Left ventricle myocardium superior (tissue), 1 donor: ENCODE results near the gene SLC8A1. TPM values are rescaled to one million over a fixed set of nuclear protein-coding genes. Genes with fewer than 3 reads are reported as not detected.

Experiments
- ATAC-seq: fragments of 200-7000 bp; cut with Tn5 transposase; one replicate; pipeline ENCODE4 v1.9.1; 2020; ENCODE audit warnings: mild to moderate bottlenecking, moderate library complexity
- DNase-seq: peaks from one replicate; pipeline ENCODE4 v3.0.0-alpha.2; 2020
- intact Hi-C: fragments of 100-400 bp; cut with micrococcal nuclease; formaldehyde crosslinking; loops from one replicate; pipeline ENCODE4 v1.11.0; 2022
- total RNA-seq: library from RNA; stranded (reverse); fragmentation: NEBNext Ultra II Directional; extraction: Animal tissue kit (Norgen Biotek cat#: 25700); gene quantifications from one replicate; pipeline ENCODE4 v1.2.1, GENCODE V29; 2021
- donor health status: DM: no; HTN: yes; CAD: no; lungs with severe emphysema.

The SLC8A1 gene
- total RNA-seq, 1 donor from 2014 or later, result 1,122 TPM

DNA sequence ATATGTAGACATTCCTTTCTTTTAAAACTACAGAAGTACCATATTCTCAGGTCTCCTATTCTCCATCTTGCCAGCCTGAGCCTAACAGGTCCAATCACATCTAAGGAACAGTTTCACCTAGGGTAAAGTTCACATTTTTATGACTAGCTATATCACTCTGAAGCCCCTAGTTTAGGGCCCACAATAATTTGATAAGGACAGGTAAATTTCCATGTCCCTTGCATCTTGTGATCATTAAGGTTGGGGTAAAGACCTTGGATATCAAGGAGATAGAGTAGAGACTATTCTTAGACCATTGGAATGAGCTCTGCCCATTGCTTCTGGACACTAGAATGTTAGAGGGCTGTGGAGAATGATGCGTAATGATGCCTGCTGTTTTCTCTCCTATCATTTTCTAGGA lies 185.7 kb downstream of the SLC8A1 start:
- ATAC-seq (no peak), DNase-seq (no peak)
- intact Hi-C loops, result no loop called here

DNA sequence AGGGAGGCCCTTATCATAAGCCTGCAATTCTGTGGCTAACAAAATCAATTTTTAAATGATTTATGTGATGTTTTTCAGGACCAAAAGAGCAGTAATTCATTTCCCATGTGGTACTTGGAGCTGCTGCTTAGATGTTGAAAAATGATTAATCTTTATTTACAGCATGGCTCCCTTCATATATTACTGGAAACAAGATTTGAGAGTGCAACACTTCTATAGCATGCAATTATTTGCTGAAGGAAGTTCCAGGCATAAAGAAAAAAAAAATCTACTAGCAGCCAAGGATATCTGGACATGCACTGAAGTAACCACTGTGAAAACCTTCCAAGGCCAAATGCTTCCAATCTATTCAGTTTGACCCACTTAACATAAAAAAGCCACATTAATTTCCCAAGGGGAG lies 186.3 kb downstream of the SLC8A1 start:
- no peak for DNase-seq
- no peak for ATAC-seq
- intact Hi-C loops, result no loop called here

DNA sequence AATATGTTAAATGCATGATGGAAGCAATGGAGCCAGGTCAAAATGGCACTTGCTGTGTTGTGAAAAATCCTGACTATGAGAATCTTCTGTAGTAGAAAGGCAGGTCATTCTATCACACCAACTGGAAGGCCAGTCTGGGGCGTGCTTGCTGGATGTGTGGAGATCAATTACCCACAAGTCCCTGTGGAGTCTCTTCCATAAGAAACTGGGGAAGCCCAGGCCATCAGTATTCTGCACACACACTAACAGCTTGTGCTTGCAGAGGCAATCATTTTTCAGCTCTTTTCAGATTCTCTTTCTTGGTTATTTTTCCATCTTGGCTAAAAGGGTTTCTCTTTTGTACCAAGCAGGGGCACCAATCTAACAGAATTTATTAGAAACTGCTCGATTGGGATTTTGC lies 190.8 kb downstream of the SLC8A1 start:
- ATAC-seq (no peak), DNase-seq (no peak)
- intact Hi-C loops, result no loop called here

GRCh38 chr2:40260437-40260836 lies 191.5 kb downstream of the SLC8A1 start:
- intact Hi-C loops, result no loop called here
- no peak for DNase-seq
- ATAC-seq, result no peak

DNA sequence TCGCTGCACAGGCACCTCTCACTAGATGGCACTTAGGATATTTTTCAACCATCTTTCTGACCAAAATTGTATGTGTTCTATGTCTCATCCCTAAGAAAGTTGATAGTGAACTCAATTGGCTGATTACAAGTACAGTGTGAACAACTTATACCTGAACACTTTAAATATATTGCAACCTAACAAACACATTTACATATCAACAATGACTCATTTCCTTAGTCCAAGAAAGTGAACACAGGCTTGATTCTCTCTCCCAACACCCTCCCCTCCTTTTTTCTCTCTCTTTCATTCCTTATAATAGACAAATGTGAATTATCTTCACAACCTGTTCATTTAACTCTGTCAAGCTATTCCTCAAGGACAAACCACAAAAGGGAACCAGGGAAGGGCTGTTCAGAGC lies 192.0 kb downstream of the SLC8A1 start:
- no peak for ATAC-seq
- intact Hi-C loops, result no loop called here

GRCh38 chr2:40258135-40258457 lies 193.8 kb downstream of the SLC8A1 start:
- ATAC-seq (peak; percentile 18), DNase-seq (no peak)
- intact Hi-C loops, result no loop called here

More for the DNA sequence above, 192.0 kb downstream of the SLC8A1 start:
- DNase-seq, result no peak

DNA sequence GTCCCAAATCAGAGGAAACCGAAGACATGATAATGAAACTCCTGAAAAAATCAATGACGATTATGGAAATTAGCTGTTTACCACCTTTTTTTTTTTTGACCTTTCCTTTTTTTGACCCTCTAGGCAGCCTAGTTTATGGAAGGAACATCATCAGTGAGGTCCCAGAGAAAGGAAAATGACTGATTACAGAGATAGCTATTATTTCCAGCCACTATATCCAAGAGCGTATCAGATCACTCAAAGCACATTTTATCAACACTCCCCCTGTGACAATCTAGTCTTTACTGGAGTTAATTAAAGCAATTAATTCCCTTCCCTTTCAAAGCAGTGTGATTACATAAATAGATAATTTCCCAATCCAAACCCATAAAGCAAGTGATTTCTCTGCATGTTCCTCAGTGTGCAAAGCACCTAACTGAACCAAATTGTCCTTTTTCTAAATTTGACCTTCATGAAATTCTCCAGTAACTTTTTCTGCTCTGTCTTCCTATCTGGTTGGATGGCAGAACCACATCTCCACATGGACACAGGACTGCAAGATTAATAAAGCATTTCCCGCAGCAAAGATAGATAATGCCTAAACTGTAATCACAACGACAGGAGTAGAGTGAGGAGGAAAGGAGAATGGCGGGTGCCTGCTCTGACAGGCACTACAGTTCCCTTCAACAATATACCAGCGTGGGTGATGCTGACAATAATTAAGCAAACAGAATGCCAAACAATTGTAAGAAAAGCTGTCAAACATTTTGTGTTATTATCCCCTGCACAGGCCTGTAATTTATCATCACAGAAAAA lies 194.4 kb downstream of the SLC8A1 start:
- intact Hi-C loops, result no loop called here
- DNase-seq (no peak), ATAC-seq (peak; percentile 21)

DNA sequence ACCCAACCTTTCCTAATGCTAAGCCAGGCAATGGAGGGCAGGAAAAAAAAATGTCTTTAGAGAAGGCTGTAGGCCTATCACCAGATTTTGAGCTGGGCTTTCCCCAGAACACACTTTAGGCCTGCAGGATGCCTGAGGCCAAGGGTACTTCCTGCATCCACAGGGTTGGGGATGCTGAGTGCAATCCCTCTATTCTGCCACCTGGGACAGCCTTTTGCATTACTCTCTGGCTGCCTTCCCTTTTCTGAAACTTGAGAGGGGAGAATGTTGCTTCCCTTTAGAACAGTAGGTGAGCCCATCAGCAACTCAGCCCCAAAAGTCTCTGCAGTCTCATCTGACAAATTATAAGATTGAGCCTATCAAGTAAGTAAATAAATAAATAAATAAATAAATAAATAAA lies 195.2 kb downstream of the SLC8A1 start:
- intact Hi-C loops, result no loop called here
- ATAC-seq (peak; percentile 28), DNase-seq (no peak)

- ATAC-seq (peak; percentile 5), DNase-seq (no peak)
- intact Hi-C loops, result no loop called here
Measured at GRCh38 chr2:40256008-40256407, 195.9 kb downstream of the SLC8A1 start.

GRCh38 chr2:40255103-40255502 lies 196.8 kb downstream of the SLC8A1 start:
- DNase-seq (no peak), ATAC-seq (no peak)
- intact Hi-C loops, result no loop called here

GRCh38 chr2:40254611-40255010 lies 197.3 kb downstream of the SLC8A1 start:
- ATAC-seq, result no peak
- DNase-seq, result no peak
- intact Hi-C loops, result no loop called here

- ATAC-seq, result no peak
- intact Hi-C loops, result no loop called here
- no peak for DNase-seq
Measured at GRCh38 chr2:40251137-40251536, 200.8 kb downstream of the SLC8A1 start.

GRCh38 chr2:40249577-40249976 lies 202.3 kb downstream of the SLC8A1 start:
- ATAC-seq, result no peak
- intact Hi-C loops, result no loop called here

DNA sequence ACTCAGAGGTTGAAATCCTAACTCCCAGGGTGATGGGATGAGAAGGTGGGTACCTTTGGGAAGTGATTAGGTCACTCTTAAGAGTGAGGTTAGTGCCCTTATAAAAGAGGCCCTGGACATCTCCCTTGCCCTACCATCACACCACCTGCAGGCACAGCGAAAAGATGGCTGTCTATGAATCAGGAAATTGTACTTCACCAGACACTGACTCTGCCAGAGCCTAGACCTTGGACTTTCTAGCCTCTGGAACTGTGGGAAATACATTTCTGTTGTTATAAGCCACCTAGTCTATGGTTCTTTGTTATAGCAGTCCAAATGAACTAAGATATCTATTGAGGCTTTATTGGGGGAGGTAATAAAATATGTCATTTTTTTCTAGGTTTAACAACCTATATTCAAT lies 203.6 kb downstream of the SLC8A1 start:
- DNase-seq (no peak), ATAC-seq (no peak)
- intact Hi-C loops, result no loop called here

More at GRCh38 chr2:40249577-40249976, 202.3 kb downstream of the SLC8A1 start:
- DNase-seq, result no peak

DNA sequence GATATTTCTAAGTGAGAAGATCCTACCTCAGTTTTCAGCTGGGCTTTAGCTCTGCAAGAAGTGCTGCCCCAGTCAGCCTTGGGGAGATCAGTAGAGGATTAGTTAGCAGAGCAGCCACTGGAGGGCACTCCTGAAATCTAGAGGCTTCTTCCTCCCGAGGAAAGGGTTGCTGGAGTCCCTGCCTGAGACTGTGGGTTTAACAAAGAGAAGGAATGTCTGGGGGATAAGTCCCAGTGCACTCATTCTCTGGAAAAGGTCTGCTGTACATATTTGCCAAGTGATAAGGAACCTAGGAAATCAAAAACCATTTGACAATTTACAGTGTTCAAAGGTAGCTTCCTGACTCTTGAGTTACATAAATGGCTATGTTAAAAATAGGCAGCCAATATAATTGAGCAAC lies 207.2 kb downstream of the SLC8A1 start:
- DNase-seq (peak; percentile 50), ATAC-seq (peak; percentile 63)
- intact Hi-C loops, result no loop called here

- peak; percentile 31 for ATAC-seq
- intact Hi-C loops, result no loop called here
- DNase-seq, result no peak
Measured at GRCh38 chr2:40244251-40244650, 207.6 kb downstream of the SLC8A1 start.

- no peak for ATAC-seq
- intact Hi-C loops, result no loop called here
- DNase-seq, result no peak
Measured at GRCh38 chr2:40243581-40244187, 208.2 kb downstream of the SLC8A1 start.

GRCh38 chr2:40242315-40242714 lies 209.6 kb downstream of the SLC8A1 start:
- ATAC-seq (no peak), DNase-seq (no peak)
- intact Hi-C loops, result no loop called here

GRCh38 chr2:40240070-40240469 lies 211.8 kb downstream of the SLC8A1 start:
- ATAC-seq (peak; percentile 91), DNase-seq (peak; percentile 90)
- intact Hi-C loops, result no loop called here

- peak; percentile 38 for ATAC-seq
- intact Hi-C loops, result no loop called here
- no peak for DNase-seq
Measured at GRCh38 chr2:40230707-40231432, 221.0 kb downstream of the SLC8A1 start.
